WTC11 (cell line): ENCODE results near the gene ZBTB21. TPM values are rescaled to one million over a fixed set of nuclear protein-coding genes. Genes with fewer than 3 reads are reported as not detected.

Source experiments
- ATAC-seq: fragments of 200-7000 bp; cut with Tn5 transposase; 2 replicates; pipeline ENCODE4 v1.10.0; 2021; ENCODE audit warnings: mild to moderate bottlenecking, moderate library complexity
- CTCF ChIA-PET: fragments of 300-600 bp; sonication (Branson Sonifier 250); formaldehyde crosslinking; loops from one replicate; lab custom pipeline; 2021; ENCODE audit warnings: antibody characterized with exemption; lab: Charles Lee
- POLR2A ChIA-PET: fragments of 350-600 bp; sonication (Branson Sonifier 250); formaldehyde crosslinking; loops from one replicate; lab custom pipeline; 2021; ENCODE audit warnings: antibody characterized with exemption; lab: Charles Lee
- DNase-seq: peaks from one replicate; pipeline ENCODE4 v3.0.0; 2021; ENCODE audit warnings: low spot score
- H3K27ac Mint-ChIP-seq: 2 replicates; pipeline ENCODE4 v1.8.0; 2021; ENCODE audit warnings: mixed read lengths
- H3K27me3 Mint-ChIP-seq: 2 replicates; pipeline ENCODE4 v1.8.0; 2021; ENCODE audit warnings: low read depth, mild to moderate bottlenecking, moderate library complexity, mixed read lengths
- H3K36me3 Mint-ChIP-seq: 2 replicates; pipeline ENCODE4 v1.8.0; 2021; ENCODE audit warnings: mixed read lengths
- H3K4me1 Mint-ChIP-seq: 2 replicates; pipeline ENCODE4 v1.8.0; 2022; ENCODE audit warnings: mixed read lengths
- H3K4me3 Mint-ChIP-seq: 2 replicates; pipeline ENCODE4 v1.8.0; 2021; ENCODE audit warnings: mild to moderate bottlenecking, moderate library complexity, mixed read lengths
- H3K9me3 Mint-ChIP-seq: 2 replicates; pipeline ENCODE4 v1.8.0; 2021; ENCODE audit warnings: mixed read lengths
- AFF4 ChIP-seq: sonication (generic); formaldehyde crosslinking; IDR thresholded peaks from 2 replicates; pipeline ENCODE4 v1.8.1; 2023; ENCODE audit warnings: mild to moderate bottlenecking, missing genetic modification reagents, borderline replicate concordance
- AR ChIP-seq: fragments of 250-450 bp; sonication (Bioruptor Pico); IDR thresholded peaks from 2 replicates; pipeline ENCODE4 v1.9.0; 2021; ENCODE audit warnings: mild to moderate bottlenecking
- ATF3 ChIP-seq: sonication (generic); formaldehyde crosslinking; conservative IDR thresholded peaks from 2 replicates; pipeline ENCODE4 v1.8.1; 2022; ENCODE audit warnings: mild to moderate bottlenecking, missing genetic modification reagents
- CBFB ChIP-seq: sonication (generic); formaldehyde crosslinking; IDR thresholded peaks from 2 replicates; pipeline ENCODE4 v1.8.1; 2022; ENCODE audit warnings: mild to moderate bottlenecking, low read depth, missing genetic modification reagents
- CREB1 ChIP-seq: sonication (generic); formaldehyde crosslinking; IDR thresholded peaks from 2 replicates; pipeline ENCODE4 v1.8.0; 2023; ENCODE audit warnings: mild to moderate bottlenecking, missing genetic modification reagents
- CTCF ChIP-seq: fragments of 200-600 bp; IDR thresholded peaks from 2 replicates; pipeline ENCODE4 v1.8.0; 2022; ENCODE audit warnings: antibody characterized with exemption
- E2F1 ChIP-seq: sonication (generic); formaldehyde crosslinking; IDR thresholded peaks from 2 replicates; pipeline ENCODE4 v1.8.0; 2022; ENCODE audit warnings: mild to moderate bottlenecking, missing genetic modification reagents
- ERG ChIP-seq: fragments of 250-450 bp; sonication (Bioruptor Pico); IDR thresholded peaks from 2 replicates; pipeline ENCODE4 v1.8.0; 2021; ENCODE audit warnings: mild to moderate bottlenecking
- ETV6 ChIP-seq: sonication (generic); formaldehyde crosslinking; IDR thresholded peaks from 2 replicates; pipeline ENCODE4 v1.8.1; 2022; ENCODE audit warnings: mild to moderate bottlenecking, missing genetic modification reagents
- HMGXB4 ChIP-seq: sonication (generic); formaldehyde crosslinking; IDR thresholded peaks from 2 replicates; pipeline ENCODE4 v1.8.1; 2023; ENCODE audit warnings: mild to moderate bottlenecking, moderate library complexity, missing genetic modification reagents
- JAZF1 ChIP-seq: fragments of 250-450 bp; sonication (Bioruptor Pico); IDR thresholded peaks from 2 replicates; pipeline ENCODE4 v1.9.0; 2021; ENCODE audit warnings: moderate library complexity, mild to moderate bottlenecking, inconsistent platforms
- MXD4 ChIP-seq: fragments of 250-450 bp; sonication (Bioruptor Pico); IDR thresholded peaks from 2 replicates; pipeline ENCODE4 v1.8.0; 2021; ENCODE audit warnings: mild to moderate bottlenecking, moderate library complexity, borderline replicate concordance
- NFYB ChIP-seq: sonication (generic); formaldehyde crosslinking; conservative IDR thresholded peaks from 2 replicates; pipeline ENCODE4 v1.8.0; 2022; ENCODE audit warnings: low read depth, missing genetic modification reagents
- OVOL2 ChIP-seq: fragments of 250-450 bp; sonication (Bioruptor Pico); IDR thresholded peaks from 2 replicates; pipeline ENCODE4 v1.9.0; 2021; ENCODE audit warnings: mild to moderate bottlenecking, borderline replicate concordance
- RELA ChIP-seq: sonication (generic); formaldehyde crosslinking; IDR thresholded peaks from 2 replicates; pipeline ENCODE4 v1.8.1; 2022; ENCODE audit warnings: missing genetic modification reagents, mild to moderate bottlenecking, borderline replicate concordance
- ZNF232 ChIP-seq: sonication (generic); formaldehyde crosslinking; IDR thresholded peaks from 2 replicates; pipeline ENCODE4 v1.8.0; 2022; ENCODE audit warnings: mild to moderate bottlenecking, missing genetic modification reagents
- ZNF532 ChIP-seq: fragments of 250-450 bp; sonication (Bioruptor Pico); IDR thresholded peaks from 2 replicates; pipeline ENCODE4 v1.9.0; 2021; ENCODE audit warnings: mild to moderate bottlenecking, borderline replicate concordance
- total RNA-seq: library from RNA; stranded (reverse); gene quantifications from 3 replicates; pipeline ENCODE4 v1.2.3, GENCODE V29; 2021

ZBTB21 gene
- total RNA-seq, 1 experiment from 2014 or later, result 13.8 TPM

- peak overlapping the region; percentile 73; the same call in 1 of the 2 replicates for H3K27ac Mint-ChIP-seq
- peak; percentile 38 for DNase-seq
- ATAC-seq, result peak; percentile 6
- H3K36me3 Mint-ChIP-seq, result peaks cover 6% of the 10 kb centered on the region
- CTCF ChIA-PET, result interaction anchor here (0.9 to 2.1 kb wide), 2 partner anchors 82 to 106 kb away, joined by 3 to 5 read pairs; no protein-coding TSS in a partner anchor
- POLR2A ChIA-PET, result interaction anchor here (0.5 kb wide), 1 partner anchor 120 kb away, joined by 6 read pairs; no protein-coding TSS in a partner anchor
- H3K4me1 Mint-ChIP-seq, result peaks cover 9% of the 10 kb centered on the region
- peaks cover 10% of the 10 kb centered on the region for H3K9me3 Mint-ChIP-seq
- H3K4me3 Mint-ChIP-seq, result peak overlapping the region; percentile 88
- H3K27me3 Mint-ChIP-seq, result peaks cover 29% of the 10 kb centered on the region
- no peak for TF ChIP-seq CREB1 (CRISPR knock-in tag)
- no peak for TF ChIP-seq AR (CRISPR knock-in tag)
- no peak for TF ChIP-seq ATF3 (CRISPR knock-in tag)
- TF ChIP-seq OVOL2 (CRISPR knock-in tag), result no peak
- TF ChIP-seq NFYB (CRISPR knock-in tag), result no peak
- no peak for TF ChIP-seq CTCF
- TF ChIP-seq ZNF232 (CRISPR knock-in tag), result no peak
- TF ChIP-seq HMGXB4, result peak; percentile 86
- TF ChIP-seq E2F1 (CRISPR knock-in tag), result no peak
- TF ChIP-seq ZNF532, result no peak
- TF ChIP-seq RELA, result no peak; the same call in 1 of the 2 replicates
- TF ChIP-seq ETV6 (CRISPR knock-in tag), result no peak
- no peak for TF ChIP-seq JAZF1 (CRISPR knock-in tag)
- TF ChIP-seq AFF4 (CRISPR knock-in tag), result no peak
- no peak for TF ChIP-seq CBFB (CRISPR knock-in tag)
- no peak for TF ChIP-seq ERG (CRISPR knock-in tag)
- no peak for TF ChIP-seq MXD4
These were observed 641 bp upstream of the ZBTB21 start for GRCh38 chr21:42010507-42011495.
